Breast epithelium (tissue), 4 donors: Measurements from ENCODE around the gene ANKS1A. TPM values are rescaled to one million over a fixed set of nuclear protein-coding genes. Genes with fewer than 3 reads are reported as not detected.

ENCODE experiments used
- DNase-seq, 2 donors: peaks; one replicate each; pipeline ENCODE4 v3.0.0-alpha.2; 2019; ENCODE audit warnings: low spot score in 2 of 2
- H3K27ac ChIP-seq, 2 donors: fragments of 200-600 bp; sonication (generic) in 1 of 2; one replicate each; pipeline ENCODE4 v1.5.1; 2016 to 2019; ENCODE audit warnings: mild to moderate bottlenecking in 1 of 2
- H3K27me3 ChIP-seq, 2 donors: fragments of 200-600 bp; sonication (generic) in 1 of 2; one replicate each; pipeline versions ENCODE4 v1.5.1 to v1.6.0; 2017 to 2019; ENCODE audit warnings: control low read depth in 1 of 2, mild to moderate bottlenecking in 1 of 2
- H3K36me3 ChIP-seq: fragments of 200-600 bp; one replicate; pipeline ENCODE4 v1.5.1; 2019
- H3K4me1 ChIP-seq, 2 donors: fragments of 200-600 bp; sonication (generic); one replicate each; pipeline ENCODE4 v1.5.1; 2016 to 2019; ENCODE audit warnings: control low read depth in 1 of 2
- H3K4me3 ChIP-seq, 3 donors: fragments of 200-600 bp; sonication (generic); 1 replicate in 2 of 3; 2 replicates in 1 of 3; pipeline ENCODE4 v1.5.1; 2016 to 2019; ENCODE audit warnings: mild to moderate bottlenecking in 3 of 3, moderate library complexity in 2 of 3
- H3K9me3 ChIP-seq, 2 donors: fragments of 200-600 bp; sonication (generic) in 1 of 2; one replicate each; pipeline ENCODE4 v1.5.1; 2016 to 2019; ENCODE audit warnings: control low read depth in 1 of 2
- CTCF ChIP-seq, 3 donors: fragments of 450-650 bp; IDR thresholded peaks; one replicate each; pipeline ENCODE4 v1.5.1; 2016 to 2017; ENCODE audit warnings: antibody characterized with exemption in 3 of 3, mild to moderate bottlenecking in 3 of 3, moderate library complexity in 3 of 3
- POLR2A ChIP-seq: fragments of 450-650 bp; IDR thresholded peaks from one replicate; pipeline ENCODE4 v1.6.1; 2016; ENCODE audit warnings: antibody characterized with exemption, mild to moderate bottlenecking, moderate library complexity
- POLR2AphosphoS5 ChIP-seq, 3 donors: sonication (generic); formaldehyde crosslinking; IDR thresholded peaks; one replicate each; pipeline ENCODE4 v1.6.1; 2017; ENCODE audit warnings: antibody characterized with exemption in 3 of 3
- intact Hi-C: fragments of 100-400 bp; cut with DNase I; formaldehyde crosslinking; loops from one replicate; pipeline ENCODE4 v1.15.1; 2023; ENCODE audit warnings: low total_unique reads
- total RNA-seq, 3 donors: library from RNA; depleted of rRNA; stranded (reverse); fragments of >200 nt; gene quantifications; one replicate each; pipeline ENCODE4 v1.1.0, GENCODE V29; 2016

Gene ANKS1A
- total RNA-seq, 3 donors from 2014 or later, result 18.2 to 26.5 (median 23.4) TPM

GRCh38 chr6:35015476-35015875 lies 126.4 kb downstream of the ANKS1A start:
- TF ChIP-seq CTCF (IDR thresholded peaks at IDR 0.05), result no peak
- TF ChIP-seq POLR2AphosphoS5 (IDR thresholded peaks at IDR 0.05), result no peak
- TF ChIP-seq POLR2A, result no peak
- no peak for DNase-seq
- intact Hi-C loops, result no loop called here
- Histone ChIP-seq H3K9me3 (no peaks in the 10 kb centered on the region), H3K4me3 (no peak overlapping the region), H3K4me1 (peaks cover 14% of the 10 kb centered on the region in 2 donors), H3K27me3 (no peaks in the 10 kb centered on the region), H3K36me3 (no peaks in the 10 kb centered on the region), H3K27ac (peak overlapping the region; percentile 57 to 60)

- TF ChIP-seq POLR2A, result no peak
- peak overlapping the region in 1 of 2 donors; percentile 57 for H3K27ac ChIP-seq
- H3K4me3 ChIP-seq, result no peak overlapping the region
- H3K27me3 ChIP-seq, result no peaks in the 10 kb centered on the region
- H3K4me1 ChIP-seq, result peaks cover 14% of the 10 kb centered on the region in 2 donors
- intact Hi-C loops, result no loop called here
- no peaks in the 10 kb centered on the region for H3K36me3 ChIP-seq
- no peak for DNase-seq
- H3K9me3 ChIP-seq, result no peaks in the 10 kb centered on the region
Measured at GRCh38 chr6:35015996-35016395, 126.9 kb downstream of the ANKS1A start.

GRCh38 chr6:35016502-35017321 lies 127.7 kb downstream of the ANKS1A start:
- intact Hi-C loops, result no loop called here
- no peaks in the 10 kb centered on the region for H3K27me3 ChIP-seq
- H3K9me3 ChIP-seq, result no peaks in the 10 kb centered on the region
- peak overlapping the region; percentile 79 to 95 for H3K27ac ChIP-seq
- H3K4me1 ChIP-seq, result peaks cover 14% of the 10 kb centered on the region in 2 donors
- no peak for DNase-seq
- H3K4me3 ChIP-seq, result peak overlapping the region; percentile 51 to 68 (median 52)
- H3K36me3 ChIP-seq, result no peaks in the 10 kb centered on the region
- TF ChIP-seq CTCF (IDR thresholded peaks at IDR 0.05) (no peak), POLR2AphosphoS5 (IDR thresholded peaks at IDR 0.05) (no peak), POLR2A (no peak)

GRCh38 chr6:35017411-35018181 lies 128.5 kb downstream of the ANKS1A start:
- no peaks in the 10 kb centered on the region for H3K36me3 ChIP-seq
- H3K4me1 ChIP-seq, result peaks cover 14% of the 10 kb centered on the region in 2 donors
- TF ChIP-seq POLR2A (no peak), POLR2AphosphoS5 (IDR thresholded peaks at IDR 0.05) (peak in 1 of 3 donors; percentile 55)
- no peaks in the 10 kb centered on the region for H3K27me3 ChIP-seq
- H3K27ac ChIP-seq, result peak overlapping the region; percentile 79 to 95
- no peaks in the 10 kb centered on the region for H3K9me3 ChIP-seq
- intact Hi-C loops, result no loop called here
- DNase-seq, result no peak
- H3K4me3 ChIP-seq, result peak overlapping the region; percentile 51 to 68 (median 52)

- peaks cover 14% of the 10 kb centered on the region in 2 donors for H3K4me1 ChIP-seq
- no peaks in the 10 kb centered on the region for H3K9me3 ChIP-seq
- TF ChIP-seq CTCF (IDR thresholded peaks at IDR 0.05) (no peak), POLR2A (no peak), POLR2AphosphoS5 (IDR thresholded peaks at IDR 0.05) (no peak)
- DNase-seq, result no peak
- H3K27ac ChIP-seq, result peak overlapping the region; percentile 79 to 95
- peak overlapping the region; percentile 51 to 68 (median 52) for H3K4me3 ChIP-seq
- intact Hi-C loops, result no loop called here
- H3K27me3 ChIP-seq, result no peaks in the 10 kb centered on the region
- no peaks in the 10 kb centered on the region for H3K36me3 ChIP-seq
Measured at GRCh38 chr6:35018182-35018519, 129.1 kb downstream of the ANKS1A start.

GRCh38 chr6:35018746-35019145 lies 129.7 kb downstream of the ANKS1A start:
- intact Hi-C loops, result no loop called here
- Histone ChIP-seq H3K27me3 (no peaks in the 10 kb centered on the region), H3K4me3 (peak overlapping the region; percentile 51 to 68 (median 52)), H3K27ac (peak overlapping the region; percentile 79 to 95), H3K9me3 (no peaks in the 10 kb centered on the region), H3K4me1 (peaks cover 14% of the 10 kb centered on the region in 2 donors), H3K36me3 (no peaks in the 10 kb centered on the region)
- TF ChIP-seq POLR2AphosphoS5 (IDR thresholded peaks at IDR 0.05) (no peak), POLR2A (no peak), CTCF (IDR thresholded peaks at IDR 0.05) (no peak)
- DNase-seq, result no peak
